ENCODE results near the gene DHRS3. TPM values are rescaled to one million over a fixed set of nuclear protein-coding genes. Genes with fewer than 3 reads are reported as not detected.
"Not testable (repeated sequence)": the region's sequence is repeated elsewhere in the genome, so short reads cannot be mapped to it uniquely, and the experiment has no call there.

The DHRS3 gene
- total RNA-seq, 1 donor from 2014 or later: 30.7 TPM

DNA sequence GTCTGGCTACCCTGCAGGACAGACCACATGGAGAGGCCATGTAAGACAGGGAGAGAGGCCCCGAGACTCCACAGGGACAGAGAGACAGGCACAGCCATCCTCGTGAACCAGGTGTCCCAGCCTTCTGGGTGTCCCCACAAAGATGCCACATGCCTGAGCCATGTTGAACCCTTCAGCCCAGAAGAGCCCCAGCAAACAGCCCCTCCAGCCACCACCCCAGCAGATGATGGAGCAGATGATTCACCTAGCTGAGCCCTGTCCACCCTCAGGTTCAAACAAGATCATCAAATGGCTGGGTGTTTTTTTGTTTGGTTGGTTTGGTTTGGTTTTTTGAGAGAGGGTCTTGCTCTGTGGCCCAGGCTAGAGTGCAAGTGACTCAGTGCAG is 78.7 kb downstream of the DHRS3 start:
- no peak for DNase-seq

DNA sequence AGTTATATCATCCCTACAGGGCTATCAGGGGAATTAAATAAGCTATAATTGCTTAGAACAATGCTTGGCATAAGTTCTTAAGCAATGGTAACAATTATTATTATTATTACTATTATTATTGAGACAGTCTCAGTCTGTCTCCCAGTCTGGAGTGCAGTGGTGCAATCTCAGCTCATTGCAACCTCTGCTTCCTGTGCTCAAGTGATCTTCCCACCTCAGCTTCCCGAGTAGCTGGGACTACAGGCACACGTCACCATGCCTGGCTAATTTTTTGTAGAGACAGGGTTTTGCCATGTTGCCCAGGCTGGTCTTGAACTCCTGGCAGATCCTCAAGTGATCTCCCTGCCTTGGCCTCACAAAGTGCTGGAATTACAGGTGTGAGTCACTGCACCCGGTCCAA is 79.5 kb downstream of the DHRS3 start:
- not testable (repeated sequence) for DNase-seq

DNA sequence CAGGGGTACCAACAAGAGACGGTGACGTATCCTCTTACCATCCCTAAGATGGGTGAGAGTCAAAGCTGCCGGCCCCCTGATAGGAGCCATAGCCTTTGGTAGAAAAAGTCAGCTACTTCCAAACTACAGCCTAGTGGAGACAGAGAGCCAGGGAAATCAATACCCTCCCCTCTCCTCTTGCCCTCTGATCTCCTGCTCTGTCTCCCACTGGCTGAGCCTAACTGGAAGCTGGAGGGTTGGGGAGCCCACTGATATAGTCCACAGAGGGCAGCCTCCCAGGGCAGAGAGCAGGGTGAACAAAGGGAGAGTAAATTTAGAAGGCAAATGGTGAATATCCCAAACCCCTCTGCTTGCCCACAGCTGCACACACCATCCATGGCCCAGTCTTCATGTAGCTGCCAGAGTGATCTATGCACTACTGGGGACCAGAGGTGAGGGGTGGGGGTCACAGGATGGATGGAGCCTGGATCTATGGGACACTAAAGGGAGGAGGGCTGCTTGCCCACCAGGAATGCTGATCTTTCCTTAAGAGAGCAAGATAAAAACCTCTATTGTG is 80.0 kb downstream of the DHRS3 start:
- DNase-seq: no peak

DNA sequence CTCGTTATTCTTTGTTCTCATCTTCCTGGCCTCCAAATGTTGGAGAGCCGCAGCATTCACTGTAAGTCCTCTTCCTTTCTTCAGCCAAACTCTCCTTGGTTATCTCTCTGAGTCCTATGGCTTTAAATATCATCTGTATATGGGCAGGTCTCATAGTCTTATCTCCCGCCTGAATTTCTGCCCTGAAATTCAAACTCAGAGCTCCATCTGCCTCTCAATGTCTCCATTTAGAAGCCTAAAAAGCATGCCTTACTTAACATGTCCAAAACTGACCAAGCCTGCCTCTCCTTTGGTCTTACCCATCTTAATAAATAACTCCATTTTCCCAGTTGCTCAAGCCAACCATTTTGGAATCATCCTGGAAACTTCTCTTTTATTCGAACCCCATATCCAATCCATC is 80.7 kb downstream of the DHRS3 start:
- no peak for DNase-seq

DNA sequence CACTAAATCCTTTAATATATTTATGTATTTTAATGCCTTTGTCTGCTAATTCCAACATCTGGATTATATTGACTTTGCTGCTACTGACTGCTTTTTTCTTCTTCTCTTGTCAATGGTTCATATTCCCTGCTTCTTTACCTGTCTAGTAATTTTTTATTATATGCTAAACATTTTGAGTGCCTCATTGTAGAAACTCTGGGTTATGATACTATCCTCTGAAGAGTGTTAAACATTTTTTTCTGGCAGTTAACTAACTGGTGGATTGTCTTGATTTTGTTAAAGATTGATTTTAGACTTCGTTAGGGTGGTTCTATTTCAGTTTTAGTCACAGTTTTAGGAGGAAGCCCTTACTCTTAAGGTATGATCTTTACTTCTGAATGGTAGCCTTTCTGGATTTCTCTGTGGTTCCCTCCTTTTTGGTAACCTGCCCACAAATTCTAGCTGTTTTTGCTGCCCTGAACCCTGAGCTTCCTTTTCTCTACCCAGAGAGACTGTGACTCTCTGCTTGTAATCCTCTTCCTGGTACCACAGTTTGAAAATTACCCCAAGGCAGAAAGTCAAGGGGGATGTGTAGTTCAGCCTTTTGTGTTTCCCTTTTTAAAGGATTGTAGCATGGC is 81.9 kb downstream of the DHRS3 start:
- DNase-seq: no peak

DNA sequence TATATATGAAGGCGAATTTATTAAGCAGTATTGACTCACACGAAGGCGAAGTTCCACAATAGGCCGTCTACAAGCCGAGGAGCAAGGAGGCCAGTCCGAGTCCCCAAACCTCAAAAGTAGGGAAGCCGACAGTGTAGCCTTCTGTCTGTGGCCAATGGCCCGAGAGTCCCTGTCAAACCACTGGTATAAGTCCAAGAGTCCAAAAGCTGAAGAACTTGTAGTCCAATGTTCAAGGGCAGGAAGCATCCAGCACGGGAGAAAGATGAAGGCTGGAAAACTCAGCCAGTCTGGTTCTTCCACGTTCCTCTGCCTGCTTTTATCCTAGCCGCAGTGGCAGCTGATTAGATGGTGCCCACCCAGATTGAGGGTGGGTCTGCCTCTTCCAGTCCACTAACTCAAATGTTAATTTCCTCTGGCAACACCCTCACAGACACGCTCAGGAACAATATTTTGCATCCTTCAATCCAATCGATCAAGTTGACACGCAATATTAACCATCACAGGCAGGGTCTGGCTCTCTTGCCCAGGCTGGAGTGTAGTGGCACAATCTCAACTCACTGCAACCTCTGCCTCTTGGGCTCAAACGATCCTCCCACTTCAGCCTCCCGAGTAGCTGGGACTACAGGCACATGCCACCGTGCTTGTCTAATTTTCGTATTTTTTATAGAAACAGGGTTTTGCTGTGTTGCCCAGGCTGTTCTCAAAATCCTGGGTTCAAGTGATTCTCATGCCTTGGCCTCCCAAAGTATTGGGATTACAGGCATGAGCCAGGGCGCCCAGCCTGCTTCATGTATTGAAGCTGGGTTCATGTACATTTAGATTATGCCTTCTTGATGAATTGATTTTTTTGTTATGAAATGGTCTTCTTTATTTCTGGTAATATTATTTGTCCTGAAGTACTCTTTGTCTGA is 85.3 kb downstream of the DHRS3 start:
- no peak for DNase-seq

DNA sequence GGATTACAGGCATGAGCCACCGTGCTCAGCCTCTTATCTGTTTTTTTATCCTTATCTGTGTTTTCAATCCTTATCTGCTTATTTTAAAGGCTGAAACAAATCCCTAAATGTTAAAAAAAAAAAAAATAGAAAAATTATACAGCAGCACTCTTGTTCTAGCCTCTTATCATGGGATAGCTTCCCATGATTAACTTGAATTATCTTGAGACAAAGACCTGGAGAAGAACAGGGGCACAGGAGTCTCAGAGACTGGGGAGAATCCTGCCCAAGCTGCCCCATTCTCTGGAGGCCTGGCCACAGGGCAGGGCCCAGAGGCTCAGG is 86.9 kb downstream of the DHRS3 start:
- no peak for DNase-seq

DNA sequence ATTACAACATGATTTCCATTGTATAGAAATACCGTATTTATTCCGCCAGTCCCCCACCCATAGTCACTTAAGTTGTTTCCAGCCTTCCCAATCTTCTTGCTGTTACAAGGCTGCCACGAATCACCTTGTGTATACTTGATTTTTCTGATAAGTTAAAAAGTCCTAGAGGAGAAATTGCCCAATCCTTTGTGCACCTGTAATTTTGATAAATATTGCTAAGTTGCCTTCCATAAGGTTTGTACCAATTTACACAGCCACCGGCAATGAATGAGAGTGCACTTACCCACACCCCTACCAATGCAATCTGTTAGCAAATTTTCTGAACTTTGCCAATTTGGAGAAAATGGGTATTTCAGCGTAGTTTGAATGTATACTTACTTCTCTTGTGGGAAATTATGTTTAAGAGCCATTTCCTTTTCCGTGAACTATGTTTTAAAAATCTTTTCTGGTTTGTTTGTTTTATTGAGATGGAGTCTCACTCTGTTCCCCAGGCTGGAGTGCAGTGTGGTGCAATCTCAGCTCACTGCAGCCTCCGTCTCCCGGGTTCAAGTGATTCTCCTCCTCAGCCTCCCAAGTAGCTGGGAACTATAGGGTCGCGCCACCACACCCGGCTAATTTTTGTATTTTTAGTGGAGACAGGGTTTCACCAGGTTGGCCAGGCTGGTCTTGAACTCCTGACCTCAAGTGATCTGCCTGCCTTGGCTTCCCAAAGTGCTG is 87.4 kb downstream of the DHRS3 start:
- no peak for DNase-seq

DNA sequence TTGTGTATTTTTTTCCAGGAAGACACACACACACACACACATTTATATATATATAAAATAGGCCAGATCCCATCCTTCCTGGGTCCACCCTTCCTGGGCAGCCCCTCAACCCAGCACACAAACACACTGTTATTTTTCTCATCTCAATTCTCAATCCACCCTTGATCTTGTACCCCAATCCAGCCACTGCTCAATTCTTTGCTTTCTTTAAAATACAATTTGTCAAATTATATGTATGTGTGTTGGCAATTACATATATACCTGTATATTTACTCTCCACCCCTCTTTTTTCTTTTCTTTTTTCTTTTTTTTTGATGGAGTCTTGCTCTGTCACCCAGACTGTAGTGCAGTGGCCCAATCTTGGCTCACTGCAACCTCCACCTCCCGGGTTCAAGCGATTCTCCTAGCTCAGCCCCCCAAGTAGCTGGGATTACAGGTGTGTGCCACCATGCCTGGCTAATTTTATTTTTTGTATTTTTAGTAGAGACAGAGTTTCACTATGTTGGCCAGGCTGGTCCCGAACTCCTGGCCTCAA is 88.3 kb downstream of the DHRS3 start:
- no peak for DNase-seq

DNA sequence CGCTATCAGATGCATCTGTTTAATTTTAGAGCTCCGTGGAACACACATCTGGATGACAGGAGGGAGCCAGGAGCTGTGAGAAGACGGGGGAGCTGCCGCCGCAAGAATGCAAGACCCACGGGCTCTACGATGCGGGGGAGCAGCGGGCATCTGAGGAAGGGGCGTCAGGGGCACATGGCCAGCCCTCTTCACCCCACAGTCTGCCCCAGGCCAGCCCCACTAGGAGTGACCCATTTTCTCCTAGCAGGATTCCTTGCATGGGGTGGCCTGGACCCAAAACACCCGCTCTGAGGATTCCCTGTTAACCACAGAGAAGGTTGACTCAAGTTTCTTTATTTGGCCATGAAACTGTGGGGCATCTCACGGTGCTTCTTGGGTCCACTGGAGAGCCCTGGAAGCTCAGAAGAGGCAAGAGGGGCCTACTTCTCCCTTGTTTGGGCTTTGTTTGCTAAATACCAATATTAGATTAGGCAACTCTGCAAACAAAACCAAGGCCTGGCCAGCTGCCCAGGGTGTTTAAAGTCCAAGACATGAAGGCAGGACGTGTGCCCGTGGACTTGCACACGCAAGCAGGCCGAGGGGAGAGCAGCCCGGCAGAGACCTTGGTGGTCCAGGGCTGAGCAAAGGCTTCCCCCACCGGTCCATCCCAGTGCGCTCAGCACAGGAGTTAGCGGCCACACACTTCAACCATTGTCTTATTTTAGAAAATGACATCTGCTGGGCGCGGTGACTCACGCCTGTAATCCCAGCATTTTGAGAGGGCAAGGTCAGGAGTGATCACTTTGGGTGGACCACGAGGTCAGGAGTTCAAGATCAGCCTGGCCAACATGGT is 89.8 kb downstream of the DHRS3 start:
- no peak for DNase-seq

DNA sequence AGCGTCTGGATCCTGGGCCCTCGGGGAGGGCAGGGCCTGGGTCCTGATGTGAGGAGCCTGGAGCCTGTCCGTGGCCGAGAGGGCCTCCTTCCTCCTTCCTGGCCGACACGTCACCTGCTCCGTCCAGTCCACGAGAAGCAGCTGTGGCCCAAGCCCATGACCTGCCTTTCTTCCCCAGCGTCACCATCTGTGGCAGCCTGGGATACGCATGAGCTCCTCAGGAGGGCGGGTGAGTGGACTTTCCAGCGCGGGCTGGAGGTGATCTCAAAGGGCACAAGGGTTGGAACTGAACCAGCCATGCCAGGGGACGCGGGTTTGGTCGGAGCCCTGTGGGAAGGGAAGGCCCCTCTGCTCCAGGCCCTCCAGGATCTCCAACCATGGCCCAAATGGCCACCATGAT is 90.4 kb downstream of the DHRS3 start:
- DNase-seq: no peak

DNA sequence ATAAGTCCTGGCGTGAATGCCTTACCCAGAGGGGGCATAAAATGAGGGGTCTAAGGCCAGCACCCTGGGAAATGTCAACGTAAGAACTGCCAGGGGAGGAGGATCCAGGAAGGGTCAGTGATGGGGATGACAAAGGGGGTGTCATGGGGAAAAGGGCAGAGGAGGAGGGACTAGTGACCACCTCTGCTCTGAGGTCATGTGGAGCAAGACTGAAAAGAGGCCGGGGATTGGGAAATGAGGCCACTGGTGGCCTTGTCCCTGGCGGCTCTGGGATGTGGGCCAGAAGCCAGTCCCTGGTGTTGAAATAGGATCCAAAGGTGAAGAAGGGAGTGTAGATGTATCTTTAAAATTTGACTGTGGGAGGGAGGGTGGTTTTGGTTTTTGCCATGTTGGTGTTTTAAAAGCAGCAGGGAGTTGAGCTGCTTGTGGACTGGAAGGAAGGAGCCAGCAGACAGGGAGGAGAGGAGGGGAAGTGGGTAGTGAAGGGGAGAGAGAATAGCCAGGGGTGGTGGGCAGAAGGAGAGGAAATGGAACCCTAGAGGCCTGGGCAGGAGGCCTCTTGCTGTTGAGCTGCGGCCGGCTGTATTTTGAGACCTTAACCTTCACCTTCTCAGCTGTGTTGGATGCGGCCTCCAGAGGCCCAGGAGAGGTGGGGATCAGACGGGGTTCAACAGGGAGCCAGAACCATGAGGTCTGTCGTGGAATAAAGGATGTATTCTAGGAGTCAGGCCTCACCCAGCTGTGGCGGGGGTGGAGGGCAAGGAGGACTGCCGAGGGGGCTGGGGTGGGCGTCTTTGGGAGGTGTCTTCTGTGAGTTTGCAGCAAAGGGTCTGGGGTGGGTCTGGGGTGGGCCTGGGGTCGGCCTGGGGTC is 92.5 kb downstream of the DHRS3 start:
- no peak for DNase-seq

DNA sequence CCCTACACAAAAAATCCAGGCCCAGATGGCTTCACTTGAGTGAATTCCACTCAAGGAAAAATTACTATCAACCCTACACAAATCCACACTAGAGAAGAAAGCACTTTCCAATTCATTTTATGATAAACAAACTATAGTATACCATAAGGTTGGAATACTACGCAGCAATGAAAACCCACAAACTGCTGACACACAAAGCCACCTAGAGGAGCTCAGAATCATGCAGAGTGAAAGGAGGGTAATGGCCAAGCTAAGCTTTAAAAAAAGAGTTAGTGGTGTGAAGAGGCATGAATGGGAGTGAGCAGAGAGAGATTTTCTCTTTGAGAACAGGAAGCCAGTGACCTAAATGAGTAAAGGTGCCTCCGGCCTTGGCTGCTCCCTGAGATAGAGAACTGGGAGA is 93.7 kb downstream of the DHRS3 start:
- DNase-seq: no peak

DNA sequence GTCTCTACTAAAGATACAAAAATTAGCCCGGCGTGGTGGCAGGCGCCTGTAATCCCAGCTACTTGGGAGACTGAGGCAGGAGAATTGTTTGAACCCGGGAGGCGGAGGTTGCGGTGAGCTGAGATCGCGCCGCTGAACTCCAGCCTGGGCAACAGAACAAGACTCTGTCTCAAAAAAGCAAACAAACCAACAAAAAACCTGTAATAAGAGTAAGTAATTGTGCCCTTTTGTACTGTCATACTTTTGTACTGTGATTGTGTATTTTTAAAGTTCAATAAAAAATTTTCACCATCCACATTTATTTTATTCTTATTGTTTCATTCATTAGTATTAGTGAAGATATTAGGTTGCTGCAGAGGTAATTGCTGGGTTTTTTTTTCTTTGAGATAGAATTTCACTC is 95.2 kb downstream of the DHRS3 start:
- not testable (repeated sequence) for DNase-seq

DNA sequence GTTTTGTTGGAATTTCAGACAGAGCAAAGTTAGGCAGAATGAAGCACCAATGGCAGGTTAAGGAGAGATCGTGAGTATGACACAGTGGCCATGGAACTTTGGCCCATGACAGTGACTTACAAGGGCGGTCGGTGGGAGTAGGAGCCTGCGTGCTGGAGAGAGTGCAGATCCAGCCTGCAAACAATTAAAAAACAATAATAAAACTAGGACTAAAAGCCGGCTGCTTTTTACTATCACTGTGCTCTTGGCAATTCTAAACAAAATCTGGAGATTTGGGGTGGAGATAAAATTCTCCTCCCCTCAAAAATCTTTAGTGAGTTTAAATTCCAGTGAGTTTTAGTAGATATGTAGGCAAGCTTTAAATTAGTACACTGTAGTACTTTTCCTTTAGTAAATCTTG is 96.9 kb downstream of the DHRS3 start:
- DNase-seq: no peak

DNA sequence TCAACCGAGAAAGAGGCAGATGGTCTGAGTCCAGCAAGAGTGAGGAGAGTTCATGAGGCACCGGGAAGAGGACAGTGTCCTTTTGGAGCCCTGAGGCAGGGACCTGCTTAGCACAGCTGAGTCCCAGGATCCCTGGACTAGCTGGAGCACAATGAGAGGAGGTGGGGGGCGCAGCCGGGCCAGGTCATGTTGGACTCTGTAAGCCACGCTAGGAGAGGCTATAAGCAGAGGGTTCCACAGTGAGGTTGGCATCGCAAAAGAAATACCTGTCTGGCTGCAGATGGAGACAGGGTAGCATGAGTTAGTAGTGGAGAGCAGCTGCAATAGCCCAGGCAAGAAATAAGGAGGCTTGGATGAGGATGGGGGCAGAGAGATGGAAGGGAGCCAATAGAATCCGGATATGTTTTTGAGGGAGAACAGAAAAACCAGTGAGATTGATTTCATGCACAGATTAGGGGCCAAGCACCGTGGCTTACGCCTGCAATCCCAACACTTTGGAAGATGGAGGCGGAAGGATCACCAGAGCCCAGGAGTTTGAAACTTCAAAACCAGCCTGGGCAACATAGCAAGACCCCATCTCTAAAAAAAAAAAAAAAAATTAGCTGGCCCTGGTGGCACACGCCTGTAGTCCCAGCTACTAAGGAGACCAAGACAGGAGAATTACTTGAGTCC is 98.2 kb downstream of the DHRS3 start:
- DNase-seq: peak; percentile 38

DNA sequence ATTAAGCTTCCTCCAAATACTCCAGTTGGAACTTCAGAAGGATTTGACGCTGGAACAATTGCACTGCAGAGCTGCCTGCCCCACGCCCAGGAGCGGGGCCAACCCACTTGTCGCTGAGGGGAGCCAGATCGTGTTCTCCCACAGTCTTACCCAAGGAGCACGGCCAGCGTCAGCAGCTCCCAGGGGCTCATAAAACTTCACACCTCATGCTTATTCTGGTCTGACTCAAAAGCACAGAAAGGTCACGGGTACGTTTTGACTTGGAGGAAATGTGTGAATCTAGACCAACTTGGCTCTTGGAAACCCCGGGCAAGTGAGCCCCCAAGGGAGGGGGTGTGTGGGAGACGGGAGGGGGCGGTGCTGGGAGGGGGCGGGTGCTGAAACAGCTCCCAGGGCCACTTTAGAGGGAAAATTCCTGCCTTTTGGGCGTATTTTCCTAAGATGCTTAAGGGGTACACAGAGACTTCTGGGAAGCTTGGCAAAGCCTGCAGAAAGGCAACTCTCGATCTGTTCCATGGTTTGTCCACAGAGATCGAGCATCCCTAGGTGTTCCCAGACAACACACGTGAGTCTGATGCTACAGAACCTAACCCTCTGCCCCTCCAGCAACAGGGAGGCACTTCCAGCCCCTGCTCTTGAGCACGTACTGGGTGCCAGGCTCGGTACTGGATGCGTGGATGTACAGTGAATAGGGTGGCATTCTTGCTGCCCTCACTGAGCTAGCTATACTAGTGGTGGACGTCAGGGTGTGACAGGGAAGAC is 98.9 kb downstream of the DHRS3 start:
- DNase-seq: peak; percentile 50
